Measurements from ENCODE around the gene KLRK1.

- no peak for TF ChIP-seq CTCF (IDR thresholded peaks at IDR 0.05; ENCODE audit: low read length)
- TF ChIP-seq EZH2phosphoT487 (IDR thresholded peaks at IDR 0.05; ENCODE audit: low read length): no peak
- TF ChIP-seq EZH2 (optimal IDR thresholded peaks at IDR 0.05; ENCODE audit: low read depth, low read length): no peak
These were observed 3.5 kb upstream of the KLRK1 start for GRCh38 chr12:10393291-10393690.

Measured in MM.1S (cell line).